ENCODE results near the gene FARP1. TPM values are rescaled to one million over a fixed set of nuclear protein-coding genes. Genes with fewer than 3 reads are reported as not detected.
A peak's percentile ranks its signal among the peaks of the same experiment; 100 is the strongest.

Gene FARP1
- total RNA-seq, 6 experiments from 2014 or later: 44.9 to 104 (median 80.0) TPM

DNA sequence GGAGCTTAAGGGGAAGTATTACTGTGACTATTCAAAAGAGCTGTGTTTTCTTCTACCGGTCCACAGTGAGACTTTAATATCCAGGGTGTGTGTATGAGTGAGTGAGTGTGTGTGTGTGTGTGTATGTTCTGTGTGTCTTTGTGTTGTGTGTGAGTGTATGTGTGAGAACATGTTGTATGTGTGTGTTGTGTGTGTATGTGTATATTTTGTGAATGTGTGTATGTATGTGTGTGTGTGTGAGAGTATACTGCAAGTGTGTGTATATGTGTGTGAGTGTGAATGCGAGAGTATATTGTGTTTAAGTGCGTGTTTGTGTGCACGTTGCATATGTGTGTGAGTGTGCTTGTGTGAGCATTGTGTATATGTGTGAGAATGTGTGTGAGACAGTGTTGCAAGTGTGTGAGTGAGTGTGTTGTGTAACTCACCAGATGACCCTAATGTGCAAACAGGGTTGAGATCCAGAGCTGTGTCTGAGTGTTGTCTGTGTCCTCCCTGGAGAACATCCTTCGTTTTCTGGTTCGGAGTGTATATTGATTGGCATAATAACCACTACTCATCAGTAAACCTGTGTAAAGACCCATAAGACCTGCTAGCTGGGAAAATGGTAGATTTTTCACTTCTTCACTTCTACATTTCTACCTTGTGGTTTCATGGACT lies 135.3 kb downstream of the FARP1 start:
- TF ChIP-seq, protein P1, sequence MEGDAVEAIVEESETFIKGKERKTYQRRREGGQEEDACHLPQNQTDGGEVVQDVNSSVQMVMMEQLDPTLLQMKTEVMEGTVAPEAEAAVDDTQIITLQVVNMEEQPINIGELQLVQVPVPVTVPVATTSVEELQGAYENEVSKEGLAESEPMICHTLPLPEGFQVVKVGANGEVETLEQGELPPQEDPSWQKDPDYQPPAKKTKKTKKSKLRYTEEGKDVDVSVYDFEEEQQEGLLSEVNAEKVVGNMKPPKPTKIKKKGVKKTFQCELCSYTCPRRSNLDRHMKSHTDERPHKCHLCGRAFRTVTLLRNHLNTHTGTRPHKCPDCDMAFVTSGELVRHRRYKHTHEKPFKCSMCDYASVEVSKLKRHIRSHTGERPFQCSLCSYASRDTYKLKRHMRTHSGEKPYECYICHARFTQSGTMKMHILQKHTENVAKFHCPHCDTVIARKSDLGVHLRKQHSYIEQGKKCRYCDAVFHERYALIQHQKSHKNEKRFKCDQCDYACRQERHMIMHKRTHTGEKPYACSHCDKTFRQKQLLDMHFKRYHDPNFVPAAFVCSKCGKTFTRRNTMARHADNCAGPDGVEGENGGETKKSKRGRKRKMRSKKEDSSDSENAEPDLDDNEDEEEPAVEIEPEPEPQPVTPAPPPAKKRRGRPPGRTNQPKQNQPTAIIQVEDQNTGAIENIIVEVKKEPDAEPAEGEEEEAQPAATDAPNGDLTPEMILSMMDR (IDR thresholded peaks at IDR 0.05): no peak
- TF ChIP-seq POLR2A (IDR thresholded peaks at IDR 0.05): no peak
- no peaks in the 10 kb centered on the region for H3K27me3 ChIP-seq
- H3K27ac ChIP-seq: no peak overlapping the region
- H3K9me3 ChIP-seq: no peaks in the 10 kb centered on the region
- peaks cover 0 to 44% (median 14%) of the 10 kb centered on the region in 4 donors for H3K4me1 ChIP-seq
- DNase-seq (no peak), ATAC-seq (peak; percentile 20 to 65 (median 44))
- intact Hi-C loops (cut with DNase I): no loop called here
- H3K36me3 ChIP-seq: no peaks in the 10 kb centered on the region
- H3K4me3 ChIP-seq: no peak overlapping the region
- 76% methylated on average over 6 of the region's 6 CpGs for WGBS (ENCODE audit: insufficient coverage, low coverage, low lambda C conversion rate, missing lambda C conversion rate)

DNA sequence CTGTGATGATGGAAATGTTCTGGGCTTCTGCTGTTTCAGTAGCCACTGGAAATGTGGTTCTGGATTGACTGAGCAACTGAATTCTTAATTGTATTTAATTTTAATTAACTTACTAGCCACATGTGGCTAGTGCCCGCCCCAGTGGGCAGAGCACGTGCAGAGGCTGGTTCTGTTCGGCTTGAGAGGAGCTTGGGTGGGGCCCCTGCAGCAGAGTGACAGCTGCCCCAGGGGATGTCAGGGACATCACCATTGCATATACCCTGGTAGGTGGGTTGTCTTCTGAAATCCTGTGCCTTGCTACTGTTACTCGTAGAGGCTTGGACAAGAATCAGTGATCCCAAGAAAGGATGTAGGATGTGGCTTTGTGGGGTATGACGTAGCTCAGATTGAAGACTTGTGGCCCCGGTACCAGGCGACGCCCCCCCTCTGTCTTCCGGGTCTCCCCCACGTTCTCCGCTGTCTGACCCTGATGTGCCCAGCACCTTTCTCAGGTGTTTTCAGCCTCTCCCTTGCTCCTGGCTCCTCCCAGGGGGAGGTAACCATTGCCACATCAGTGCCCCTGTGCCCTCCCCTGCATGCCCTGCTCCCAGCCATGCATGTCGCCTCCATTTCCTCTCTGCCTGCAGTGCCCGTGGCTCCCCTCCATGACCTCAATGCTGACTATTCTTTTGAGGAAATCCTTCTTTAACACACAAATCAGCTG lies 136.7 kb downstream of the FARP1 start:
- no peaks in the 10 kb centered on the region for H3K27me3 ChIP-seq
- peak in 1 of 3 donors; percentile 28 for DNase-seq
- TF ChIP-seq, protein P1 (IDR thresholded peaks at IDR 0.05): no peak
- no peak for TF ChIP-seq POLR2A (IDR thresholded peaks at IDR 0.05)
- H3K27ac ChIP-seq: no peak overlapping the region
- peak; percentile 42 to 58 (median 50) for ATAC-seq
- no peaks in the 10 kb centered on the region for H3K36me3 ChIP-seq
- peaks cover 0 to 33% (median 10%) of the 10 kb centered on the region in 4 donors for H3K4me1 ChIP-seq
- intact Hi-C loops (cut with DNase I): no loop called here
- no peaks in the 10 kb centered on the region for H3K9me3 ChIP-seq
- no peak overlapping the region for H3K4me3 ChIP-seq
- WGBS (ENCODE audit: insufficient coverage, low coverage, low lambda C conversion rate, missing lambda C conversion rate): 72% methylated on average over 11 of the region's 13 CpGs

DNA sequence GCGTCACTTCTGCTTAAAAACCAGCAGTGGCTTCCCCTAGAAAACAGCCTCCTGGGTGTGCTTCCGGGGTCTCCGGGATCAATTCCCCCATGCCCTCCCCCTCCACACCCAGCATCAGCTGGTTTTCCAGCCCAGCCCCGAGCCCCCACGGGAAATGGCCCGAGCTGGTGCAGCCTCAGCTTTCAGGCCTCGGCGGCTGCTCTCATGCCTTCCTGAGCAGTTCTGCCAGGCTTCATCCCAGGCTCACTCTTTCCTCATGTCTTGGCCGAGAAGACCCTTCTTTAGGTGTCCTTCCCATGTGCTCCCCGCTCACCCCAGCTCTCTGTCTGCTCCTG lies 137.2 kb downstream of the FARP1 start:
- H3K4me1 ChIP-seq: peaks cover 0 to 28% (median 9%) of the 10 kb centered on the region in 4 donors
- no peak overlapping the region for H3K27ac ChIP-seq
- TF ChIP-seq POLR2A (IDR thresholded peaks at IDR 0.05): no peak
- TF ChIP-seq, protein P1 (IDR thresholded peaks at IDR 0.05): no peak
- H3K27me3 ChIP-seq: no peaks in the 10 kb centered on the region
- H3K9me3 ChIP-seq: no peaks in the 10 kb centered on the region
- no peaks in the 10 kb centered on the region for H3K36me3 ChIP-seq
- intact Hi-C loops (cut with DNase I): no loop called here
- DNase-seq (no peak), ATAC-seq (peak; percentile 13 to 40 (median 20))
- H3K4me3 ChIP-seq: no peak overlapping the region
- 67% methylated on average over 6 of the region's 10 CpGs for WGBS (ENCODE audit: insufficient coverage, low coverage, low lambda C conversion rate, missing lambda C conversion rate)

DNA sequence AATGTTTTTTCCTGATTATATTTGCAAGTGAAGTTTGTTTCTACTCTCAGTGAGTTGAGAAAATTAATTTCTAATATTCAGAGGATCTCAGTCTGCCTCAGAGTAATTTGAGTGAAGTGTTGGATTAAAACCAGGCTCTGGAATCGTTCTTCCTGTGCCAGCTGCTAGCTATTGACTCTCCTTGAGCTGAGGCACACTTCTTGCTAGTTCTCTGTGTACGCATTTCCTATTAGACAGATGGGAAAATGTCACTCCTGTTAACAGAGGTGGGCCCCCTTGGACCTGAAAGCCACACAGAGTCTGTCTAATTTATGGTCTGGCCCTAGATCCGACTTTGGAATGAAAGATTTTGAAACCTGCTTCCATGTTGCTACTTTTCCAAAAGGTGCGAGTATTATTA lies 141.8 kb downstream of the FARP1 start:
- TF ChIP-seq POLR2A (IDR thresholded peaks at IDR 0.05): no peak
- TF ChIP-seq, protein P1 (IDR thresholded peaks at IDR 0.05): no peak
- H3K4me1 ChIP-seq: no peaks in the 10 kb centered on the region
- H3K9me3 ChIP-seq: no peaks in the 10 kb centered on the region
- no peaks in the 10 kb centered on the region for H3K36me3 ChIP-seq
- no peaks in the 10 kb centered on the region for H3K27me3 ChIP-seq
- H3K27ac ChIP-seq: no peak overlapping the region
- 90% methylated on average over 4 of the region's 4 CpGs for WGBS (ENCODE audit: insufficient coverage, low coverage, low lambda C conversion rate, missing lambda C conversion rate)
- H3K4me3 ChIP-seq: no peak overlapping the region
- ATAC-seq (no peak), DNase-seq (no peak)
- intact Hi-C loops (cut with DNase I): no loop called here
